Panc1 (cell line): ENCODE data around the gene IGFLR1. TPM values are rescaled to one million over a fixed set of nuclear protein-coding genes. Genes with fewer than 3 reads are reported as not detected.
"Not testable (repeated sequence)": the region's sequence is repeated elsewhere in the genome, so short reads cannot be mapped to it uniquely, and the experiment has no call there.

Source experiments
- ATAC-seq: fragments of 200-7000 bp; cut with Tn5 transposase; 2 replicates; pipeline ENCODE4 v1.9.1; 2020; ENCODE audit warnings: mild to moderate bottlenecking, moderate library complexity
- BruUV-seq: library from RNA; stranded (reverse); fragments of 400-500 nt; replicated peaks from 2 replicates; lab custom pipeline; 2021; lab: Mats Ljungman, UMichigan
- CTCF ChIA-PET: fragments of 300-600 bp; sonication (Branson Sonifier 250); formaldehyde crosslinking; loops from one replicate; lab custom pipeline; 2022; ENCODE audit warnings: antibody characterized with exemption; lab: Charles Lee
- POLR2A ChIA-PET: fragments of 300-600 bp; sonication (Branson Sonifier 250); formaldehyde crosslinking; loops from one replicate; lab custom pipeline; 2022; ENCODE audit warnings: antibody characterized with exemption; lab: Charles Lee
- DNase-seq: peaks from one replicate; pipeline ENCODE4 v3.0.0-alpha.2; 2010; ENCODE audit warnings: low read depth, low spot score
- H3K27ac ChIP-seq: 2 replicates; pipeline ENCODE4 v1.5.1; 2011; ENCODE audit warnings: mild to moderate bottlenecking, low read length, inconsistent platforms
- H3K27me3 ChIP-seq: fragments of 200-500 bp; sonication (Bioruptor generic); 2 replicates; pipeline ENCODE4 v1.6.0; 2014; ENCODE audit warnings: low read length, inconsistent platforms; ENCODE audit not compliant: control insufficient read depth, insufficient read depth
- H3K36me3 ChIP-seq: fragments of 200-500 bp; sonication (Bioruptor generic); 2 replicates; pipeline ENCODE4 v1.5.1; 2014; ENCODE audit warnings: inconsistent platforms, mild to moderate bottlenecking, low read length, moderate library complexity; ENCODE audit not compliant: control insufficient read depth, insufficient read depth
- H3K4me1 ChIP-seq: 2 replicates; pipeline ENCODE4 v1.5.1; 2011; ENCODE audit warnings: inconsistent platforms, mild to moderate bottlenecking, low read length, moderate library complexity; ENCODE audit not compliant: control insufficient read depth, insufficient read depth
- H3K4me3 ChIP-seq, 2 experiments: 2 replicates each; pipeline ENCODE4 v1.5.1; 2011 to 2012; ENCODE audit warnings: low read depth in 2 of 2, low read length in 2 of 2, mild to moderate bottlenecking in 2 of 2, inconsistent platforms in 1 of 2, moderate library complexity in 1 of 2
- H3K9me3 ChIP-seq: fragments of 200-500 bp; sonication (Bioruptor generic); 2 replicates; pipeline ENCODE4 v1.5.1; 2014; ENCODE audit warnings: low read depth, mild to moderate bottlenecking, inconsistent platforms, low read length, moderate library complexity; ENCODE audit not compliant: control insufficient read depth, insufficient read depth
- POLR2AphosphoS5 ChIP-seq: IDR thresholded peaks from 2 replicates; pipeline ENCODE4 v1.6.1; 2012; ENCODE audit warnings: mild to moderate bottlenecking, low read depth, low read length, moderate library complexity
- REST ChIP-seq, 2 experiments: IDR thresholded peaks; 2 replicates each; pipeline ENCODE4 v1.6.1; 2011 to 2012; ENCODE audit warnings: low read depth in 2 of 2, control low read depth in 1 of 2, low read length in 1 of 2, mild to moderate bottlenecking in 1 of 2, moderate library complexity in 1 of 2; ENCODE audit not compliant: insufficient read depth in 1 of 2
- SIN3A ChIP-seq: IDR thresholded peaks from 2 replicates; pipeline ENCODE4 v1.6.1; 2012; ENCODE audit warnings: low read depth, mild to moderate bottlenecking, low read length, moderate library complexity, borderline replicate concordance; ENCODE audit not compliant: insufficient read depth
- TCF7L2 ChIP-seq: IDR thresholded peaks from 2 replicates; pipeline ENCODE4 v1.6.1; 2011; ENCODE audit warnings: mild to moderate bottlenecking, low read depth, low read length, inconsistent platforms
- in situ Hi-C: cut with HindIII; loops from 2 replicates; pipeline ENCODE4 v1.10.0; 2016; ENCODE audit warnings: low sequenced_read_pairs, low pct_unique_long_range_greater_than_20kb
- intact Hi-C: fragments of 100-400 bp; cut with micrococcal nuclease; formaldehyde crosslinking; loops from one replicate; pipeline ENCODE4 v1.10.0; 2022; ENCODE audit not compliant: unreplicated experiment
- total RNA-seq: library from RNA; stranded (reverse); gene quantifications from one replicate; pipeline ENCODE4 v1.2.1, GENCODE V29; 2021; ENCODE audit not compliant: unreplicated experiment
- TF ChIP-seq, protein P1 (sequence below): fragments of 450-650 bp; IDR thresholded peaks from 2 replicates; pipeline ENCODE4 v1.5.1; 2017; ENCODE audit warnings: mild to moderate bottlenecking

The IGFLR1 gene
- total RNA-seq, 1 experiment from 2014 or later, result 12.5 TPM

DNA sequence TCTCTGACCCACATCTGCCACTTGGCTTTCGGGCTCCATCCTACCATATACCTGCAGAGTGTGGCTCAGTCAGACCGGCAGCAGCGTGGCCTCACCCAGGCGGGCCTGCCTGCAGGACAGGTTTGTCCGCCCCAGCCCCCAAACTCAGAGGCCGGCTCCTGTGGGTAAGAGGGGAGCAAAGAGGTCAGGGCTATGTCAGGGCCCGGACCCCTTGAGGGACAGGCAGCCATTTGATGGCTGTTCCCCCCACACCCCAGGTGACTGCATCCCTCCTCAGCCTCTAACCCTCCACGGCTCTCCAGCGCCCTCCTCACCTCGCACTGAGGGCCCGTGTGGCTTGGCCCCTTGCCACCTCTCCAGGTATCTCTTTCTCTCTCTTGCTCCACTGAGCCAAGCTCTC, 50.2 kb downstream of the IGFLR1 start:
- ChIA-PET POLR2A (no interaction called here), CTCF (interaction anchor here (0.8 to 1.2 kb wide), 2 partner anchors 10 to 18 kb away, joined by 3 to 6 read pairs; no protein-coding TSS in a partner anchor)
- intact Hi-C loops (no loop called here), in situ Hi-C loops (no loop called here)
- DNase-seq (no peak), ATAC-seq (no peak)
- no TSS peak for BruUV-seq
- Histone ChIP-seq H3K27me3 (no peaks in the 10 kb centered on the region), H3K9me3 (no peaks in the 10 kb centered on the region), H3K4me3 (no peak overlapping the region), H3K4me1 (no peaks in the 10 kb centered on the region), H3K36me3 (no peaks in the 10 kb centered on the region), H3K27ac (no peak overlapping the region)
- TF ChIP-seq SIN3A (no peak), POLR2AphosphoS5 (no peak), TCF7L2 (no peak), REST (IDR thresholded peaks at IDR 0.05; ENCODE audit: insufficient read depth in 1 of 2, low read depth in 2 of 2, low read length in 1 of 2) (no peak)
- TF ChIP-seq, protein P1, sequence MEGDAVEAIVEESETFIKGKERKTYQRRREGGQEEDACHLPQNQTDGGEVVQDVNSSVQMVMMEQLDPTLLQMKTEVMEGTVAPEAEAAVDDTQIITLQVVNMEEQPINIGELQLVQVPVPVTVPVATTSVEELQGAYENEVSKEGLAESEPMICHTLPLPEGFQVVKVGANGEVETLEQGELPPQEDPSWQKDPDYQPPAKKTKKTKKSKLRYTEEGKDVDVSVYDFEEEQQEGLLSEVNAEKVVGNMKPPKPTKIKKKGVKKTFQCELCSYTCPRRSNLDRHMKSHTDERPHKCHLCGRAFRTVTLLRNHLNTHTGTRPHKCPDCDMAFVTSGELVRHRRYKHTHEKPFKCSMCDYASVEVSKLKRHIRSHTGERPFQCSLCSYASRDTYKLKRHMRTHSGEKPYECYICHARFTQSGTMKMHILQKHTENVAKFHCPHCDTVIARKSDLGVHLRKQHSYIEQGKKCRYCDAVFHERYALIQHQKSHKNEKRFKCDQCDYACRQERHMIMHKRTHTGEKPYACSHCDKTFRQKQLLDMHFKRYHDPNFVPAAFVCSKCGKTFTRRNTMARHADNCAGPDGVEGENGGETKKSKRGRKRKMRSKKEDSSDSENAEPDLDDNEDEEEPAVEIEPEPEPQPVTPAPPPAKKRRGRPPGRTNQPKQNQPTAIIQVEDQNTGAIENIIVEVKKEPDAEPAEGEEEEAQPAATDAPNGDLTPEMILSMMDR, result no peak

- H3K4me3 ChIP-seq, intact Hi-C loops, CTCF ChIA-PET, H3K36me3 ChIP-seq, H3K27ac ChIP-seq, H3K27me3 ChIP-seq, POLR2A ChIA-PET, BruUV-seq, H3K9me3 ChIP-seq, H3K4me1 ChIP-seq, in situ Hi-C loops, DNase-seq, ATAC-seq: not testable (repeated sequence)
Measured at GRCh38 chr19:35691106-35691505, 51.1 kb downstream of the IGFLR1 start.

- Histone ChIP-seq H3K27ac (no peak overlapping the region), H3K4me3 (no peak overlapping the region), H3K4me1 (no peaks in the 10 kb centered on the region), H3K9me3 (no peaks in the 10 kb centered on the region), H3K36me3 (no peaks in the 10 kb centered on the region), H3K27me3 (no peaks in the 10 kb centered on the region)
- POLR2A ChIA-PET, result no interaction called here
- in situ Hi-C loops, result no loop called here
- TF ChIP-seq TCF7L2, result no peak
- TF ChIP-seq, protein P1, result no peak
- TF ChIP-seq SIN3A, result no peak
- TF ChIP-seq REST (IDR thresholded peaks at IDR 0.05; ENCODE audit: insufficient read depth in 1 of 2, low read depth in 2 of 2, low read length in 1 of 2), result no peak
- no peak for TF ChIP-seq POLR2AphosphoS5
- intact Hi-C loops, result no loop called here
- ATAC-seq (no peak), DNase-seq (no peak)
- CTCF ChIA-PET, result interaction anchor here (0.6 kb wide), 1 partner anchor 157 kb away, joined by 8 read pairs; no protein-coding TSS in a partner anchor
- BruUV-seq, result no TSS peak
Measured at GRCh38 chr19:35689836-35690235, 52.4 kb downstream of the IGFLR1 start.
